A375 (cell line): ENCODE data around the gene CDK12. TPM values are rescaled to one million over a fixed set of nuclear protein-coding genes. Genes with fewer than 3 reads are reported as not detected.

Experiments used
- small RNA-seq: library from RNA; depleted of rRNA; stranded (forward); fragments of <200 nt; gene quantifications from one replicate; pipeline ENCODE3, GENCODE V24; 2014
- total RNA-seq: library from RNA; depleted of rRNA; stranded (reverse); fragments of >200 nt; shearing (Covaris generic); gene quantifications from 2 replicates; pipeline ENCODE4 v1.2.3, GENCODE V29; 2014; rRNA removed

Gene CDK12
- 45.3 and 48.8 TPM in 2 replicates for total RNA-seq

DNA sequence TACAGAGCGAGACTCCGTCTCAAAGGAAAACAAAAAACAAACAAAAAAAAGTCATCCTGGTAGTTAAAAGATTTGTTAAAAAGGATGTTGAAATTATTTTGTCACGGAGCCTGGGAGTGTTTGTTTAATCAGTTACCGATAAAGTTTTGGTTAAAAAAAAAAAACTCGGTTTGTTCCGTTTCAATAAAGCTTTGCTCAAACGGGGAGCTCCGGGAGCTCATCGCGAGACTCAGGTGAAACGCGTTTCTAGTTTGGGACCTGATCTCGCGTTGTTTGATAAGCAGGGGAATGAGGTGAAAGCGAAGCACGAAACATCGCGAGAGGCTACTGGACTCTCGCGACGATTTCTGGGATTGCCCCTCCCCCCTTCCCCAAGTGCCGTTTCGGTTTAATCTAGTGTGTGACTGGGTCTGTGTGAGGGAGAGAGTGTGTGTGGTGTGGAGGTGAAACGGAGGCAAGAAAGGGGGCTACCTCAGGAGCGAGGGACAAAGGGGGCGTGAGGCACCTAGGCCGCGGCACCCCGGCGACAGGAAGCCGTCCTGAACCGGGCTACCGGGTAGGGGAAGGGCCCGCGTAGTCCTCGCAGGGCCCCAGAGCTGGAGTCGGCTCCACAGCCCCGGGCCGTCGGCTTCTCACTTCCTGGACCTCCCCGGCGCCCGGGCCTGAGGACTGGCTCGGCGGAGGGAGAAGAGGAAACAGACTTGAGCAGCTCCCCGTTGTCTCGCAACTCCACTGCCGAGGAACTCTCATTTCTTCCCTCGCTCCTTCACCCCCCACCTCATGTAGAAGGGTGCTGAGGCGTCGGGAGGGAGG lies at the start of gene CDK12:
Gene CDK12 (plus strand): TSS at position 374 of the 813 bp plus-strand sequence. CDS start 586 bp downstream, outside the sequence.

DNA sequence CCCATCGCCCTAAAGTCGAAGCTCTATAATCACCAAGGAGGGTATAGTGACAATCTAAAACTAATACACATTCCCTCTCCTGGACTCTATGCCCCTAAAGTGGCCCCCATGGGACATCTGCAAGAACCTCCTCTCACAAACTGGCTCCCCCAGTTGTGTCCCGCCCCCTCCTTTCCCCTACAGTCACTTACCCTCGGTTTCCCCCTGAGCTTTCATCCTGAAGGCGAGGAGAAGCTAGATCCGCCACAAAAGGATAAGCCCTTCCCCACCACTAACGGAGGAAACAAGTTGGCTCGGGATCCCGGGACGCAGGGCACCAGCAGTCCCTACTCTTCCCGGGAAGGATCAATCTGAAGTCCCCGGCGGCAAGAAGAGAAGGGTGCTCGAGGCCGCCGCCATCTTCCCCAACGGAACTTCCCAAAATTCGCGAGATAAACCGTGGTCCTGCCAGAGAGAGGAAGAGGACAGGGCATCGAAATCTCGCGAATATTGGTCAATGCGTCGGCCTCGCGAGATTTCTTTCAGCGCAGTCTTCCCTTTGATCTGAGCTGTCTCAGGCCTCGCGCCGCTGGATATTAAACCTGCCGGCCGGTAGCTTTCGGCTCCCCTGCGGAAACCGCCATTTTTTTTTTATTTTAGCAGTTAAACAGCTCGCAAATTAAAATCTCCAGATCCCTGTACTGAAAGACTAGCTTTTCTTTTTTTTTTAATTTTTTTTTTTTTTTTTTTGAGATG lies 10.3 kb upstream of the CDK12 start, which contains the start of gene MED1:
Gene MED1 (minus strand): TSS at position 417 of the 735 bp plus-strand sequence. CDS start 201 bp downstream, at position 216.

Small RNA genes lying within 50 kb of the gene (small RNA-seq; reads per million reads assigned to genes)
- gene RNU6-233P = not detected

Other genes with a start within 250 kb of the CDK12 start
- gene STAC2, start 235.5 kb upstream of the CDK12 start, total RNA-seq = 0.21 TPM in 1 of 2 replicates, not detected in the other
- 8.2 and 13.2 TPM in 2 replicates for gene FBXL20, start 59.9 kb upstream of the CDK12 start, total RNA-seq
- gene MED1, start 10.2 kb upstream of the CDK12 start, total RNA-seq = 27.1 and 29.2 TPM in 2 replicates
- gene NEUROD2, start 146.4 kb downstream of the CDK12 start, total RNA-seq = not detected in 2 replicates
- 1.4 TPM in 2 replicates for gene PPP1R1B, start 165.5 kb downstream of the CDK12 start, total RNA-seq
- gene STARD3, start 175.7 kb downstream of the CDK12 start, total RNA-seq = 37.3 and 37.7 TPM in 2 replicates
- 1.1 and 1.6 TPM in 2 replicates for gene TCAP, start 203.9 kb downstream of the CDK12 start, total RNA-seq
- 0.60 and 0.96 TPM in 2 replicates for gene PNMT, start 207.0 kb downstream of the CDK12 start, total RNA-seq
- 12.2 and 13.9 TPM in 2 replicates for gene PGAP3, start 226.6 kb downstream of the CDK12 start, total RNA-seq
- 31.3 and 44.2 TPM in 2 replicates for gene ERBB2, start 238.6 kb downstream of the CDK12 start, total RNA-seq